Stimulated activated CD8-positive, alpha-beta memory T cell treated with anti-CD3 and anti-CD28 coated beads, Interleukin-15, amount 100 ng/mL, for 24 hours (primary cell): ENCODE data around the gene TGFBR3L.
A peak's percentile ranks its signal among the peaks of the same experiment; 100 is the strongest.

Experiments used
- DNase-seq: peaks from one replicate; pipeline ENCODE4 v3.0.0-alpha.2; 2020; ENCODE audit warnings: low read depth

The TGFBR3L gene

GRCh38 chr19:7914598-7915045 is at the start of gene TGFBR3L:
Gene TGFBR3L, plus strand, starts transcription at chr19:7914830.
- DNase-seq: no peak

GRCh38 chr19:7865262-7865911 is 49.2 kb upstream of the TGFBR3L start:
- DNase-seq: no peak

- no peak for DNase-seq
Observed at GRCh38 chr19:7866399-7867091, 48.1 kb upstream of the TGFBR3L start.

GRCh38 chr19:7867092-7867844 is 47.4 kb upstream of the TGFBR3L start:
- DNase-seq: no peak

- no peak for DNase-seq
Observed at GRCh38 chr19:7868326-7868670, 46.3 kb upstream of the TGFBR3L start.

GRCh38 chr19:7868671-7869452 is 45.8 kb upstream of the TGFBR3L start:
- peak; percentile 57 for DNase-seq

GRCh38 chr19:7869453-7869909 is 45.1 kb upstream of the TGFBR3L start:
- DNase-seq: peak; percentile 47

- DNase-seq: no peak
Observed at GRCh38 chr19:7869910-7870511, 44.6 kb upstream of the TGFBR3L start.

- DNase-seq: no peak
Observed at GRCh38 chr19:7870571-7871436, 43.8 kb upstream of the TGFBR3L start.

- DNase-seq: peak; percentile 36
Observed at GRCh38 chr19:7871437-7872305, 43.0 kb upstream of the TGFBR3L start.

- DNase-seq: no peak
Observed at GRCh38 chr19:7872306-7873204, 42.1 kb upstream of the TGFBR3L start.

- no peak for DNase-seq
Observed at GRCh38 chr19:7873304-7874075, 41.1 kb upstream of the TGFBR3L start.

GRCh38 chr19:7874076-7874896 is 40.3 kb upstream of the TGFBR3L start, which contains the start of gene PRR36:
Gene PRR36, minus strand, starts transcription at chr19:7874390. Its CDS starts 701 bp downstream, at chr19:7873689.
- DNase-seq: no peak

GRCh38 chr19:7874897-7875273 is 39.7 kb upstream of the TGFBR3L start:
- DNase-seq: no peak

- no peak for DNase-seq
Observed at GRCh38 chr19:7877249-7877836, 37.3 kb upstream of the TGFBR3L start.

- DNase-seq: no peak
Observed at GRCh38 chr19:7879111-7879807, 35.4 kb upstream of the TGFBR3L start.
